ENCODE data around the gene HSF5. TPM values are rescaled to one million over a fixed set of nuclear protein-coding genes. Genes with fewer than 3 reads are reported as not detected.

HSF5 gene
- total and polyA plus RNA-seq, 2 of the 13 experiments (the other 11 are each of a cell fraction or from before 2014, with no cell fraction given) = not detected

- TF ChIP-seq ZNF143 (CRISPR knock-in tag; IDR thresholded peaks at IDR 0.05) (no peak), CBX5 (CRISPR knock-in tag; IDR thresholded peaks at IDR 0.05; ENCODE audit: borderline replicate concordance) (no peak), GLMP (CRISPR knock-in tag; IDR thresholded peaks at IDR 0.05; ENCODE audit: borderline replicate concordance) (no peak), THAP11 (CRISPR knock-in tag; IDR thresholded peaks at IDR 0.05) (no peak), PCBP2 (optimal IDR thresholded peaks at IDR 0.05; ENCODE audit: low read depth, low read length, poor library complexity, severe bottlenecking) (no peak), IRF9 (CRISPR knock-in tag; IDR thresholded peaks at IDR 0.05; ENCODE audit: borderline replicate concordance) (no peak), ZNF282 (IDR thresholded peaks at IDR 0.05; ENCODE audit: partially characterized antibody) (no peak), ZNF570 (CRISPR knock-in tag; IDR thresholded peaks at IDR 0.05; ENCODE audit: borderline replicate concordance) (no peak), NFYB (CRISPR knock-in tag; IDR thresholded peaks at IDR 0.05) (no peak)
Measured at GRCh38 chr17:58455491-58455890, 32.7 kb downstream of the HSF5 start (continued).

- CTCF ChIA-PET (ENCODE audit: low intra/inter-chr PET ratio, low total read pairs) = no interaction called here
- no peaks in the 10 kb centered on the region for H3K36me3 ChIP-seq (replicated peaks in 1 of 2; ENCODE audit: control insufficient read depth in 1 of 2, insufficient read depth in 2 of 2, low read length in 2 of 2)
- WGBS (ENCODE audit: low lambda C conversion rate) = 78% methylated on average over 1 of the region's 1 CpG
- intact Hi-C loops (cut with micrococcal nuclease; ENCODE audit: unreplicated experiment) (no loop called here), in situ Hi-C loops (cut with HindIII; ENCODE audit: extremely low pct_ligation_motif_present, low pct_unique_long_range_greater_than_20kb) (loop anchor here (25.0 kb wide), 1 partner anchor 415 kb away; no protein-coding TSS in a partner anchor)
- H3K9ac ChIP-seq (ENCODE audit: insufficient read depth, low read depth, low read length) = no peak overlapping the region
- no TSS peak for BruUV-seq (replicated peaks)
- no peaks in the 10 kb centered on the region for H3K79me2 ChIP-seq (ENCODE audit: insufficient read depth, low read length)
- POLR2A ChIA-PET = no interaction called here
- FAIRE-seq (no peak), ATAC-seq (no peak), DNase-seq (ENCODE audit: low spot score) (no peak)
- H3K4me2 ChIP-seq (ENCODE audit: low read depth, low read length) = no peak overlapping the region
- no peaks in the 10 kb centered on the region for H3K27me3 ChIP-seq (ENCODE audit: control insufficient read depth in 1 of 2, insufficient read depth in 2 of 2, low read length in 2 of 2)
- H3K27ac ChIP-seq (ENCODE audit: extremely low read length, insufficient read depth, low read length) = no peak overlapping the region
- no peaks in the 10 kb centered on the region for H4K20me1 ChIP-seq (ENCODE audit: insufficient read depth, low read length)
- H3K4me3 ChIP-seq (replicated peaks in 1 of 3; ENCODE audit: insufficient read depth in 1 of 3, low read depth in 2 of 3, low read length in 3 of 3) = no peak overlapping the region
- H3K4me1 ChIP-seq (ENCODE audit: insufficient read depth, low read length) = peaks cover 27% of the 10 kb centered on the region; the same call in 1 of the 2 replicates
- H2AFZ ChIP-seq (ENCODE audit: low read length) = no peak overlapping the region
- H3K9me3 ChIP-seq (ENCODE audit: low read length) = no peaks in the 10 kb centered on the region
- no peak for TF ChIP-seq ARID5B (CRISPR knock-in tag; IDR thresholded peaks at IDR 0.05)
- no peak for TF ChIP-seq ZNF232 (CRISPR knock-in tag; IDR thresholded peaks at IDR 0.05; ENCODE audit: borderline replicate concordance)
- no peak for TF ChIP-seq USF2 (IDR thresholded peaks at IDR 0.05; ENCODE audit: low read depth, low read length)
- TF ChIP-seq USF2 (CRISPR knock-in tag; IDR thresholded peaks at IDR 0.05; ENCODE audit: borderline replicate concordance) = no peak
- TF ChIP-seq FOSL2 (CRISPR knock-in tag; IDR thresholded peaks at IDR 0.05) = peak; percentile 71
- TF ChIP-seq ZNF703 (CRISPR knock-in tag; IDR thresholded peaks at IDR 0.05; ENCODE audit: borderline replicate concordance) = no peak
- TF ChIP-seq NR2F1 (CRISPR knock-in tag; IDR thresholded peaks at IDR 0.05) = no peak
Measured at GRCh38 chr17:58452738-58453137, 35.5 kb downstream of the HSF5 start.

Data from HepG2 (cell line).